NCI-H146 treated with DMSO at 0.1 percent for 48 hours (cell line): ENCODE measurements around the gene MELTF.

Experiments
- DNase-seq: peaks from one replicate; lab custom pipeline; 2025; ENCODE audit not compliant: unreplicated experiment; lab: John Stamatoyannopoulos, UW

MELTF gene

GRCh38 chr3:197010556-197011351 is 18.9 kb downstream of the MELTF start:
- no peak for DNase-seq

DNA sequence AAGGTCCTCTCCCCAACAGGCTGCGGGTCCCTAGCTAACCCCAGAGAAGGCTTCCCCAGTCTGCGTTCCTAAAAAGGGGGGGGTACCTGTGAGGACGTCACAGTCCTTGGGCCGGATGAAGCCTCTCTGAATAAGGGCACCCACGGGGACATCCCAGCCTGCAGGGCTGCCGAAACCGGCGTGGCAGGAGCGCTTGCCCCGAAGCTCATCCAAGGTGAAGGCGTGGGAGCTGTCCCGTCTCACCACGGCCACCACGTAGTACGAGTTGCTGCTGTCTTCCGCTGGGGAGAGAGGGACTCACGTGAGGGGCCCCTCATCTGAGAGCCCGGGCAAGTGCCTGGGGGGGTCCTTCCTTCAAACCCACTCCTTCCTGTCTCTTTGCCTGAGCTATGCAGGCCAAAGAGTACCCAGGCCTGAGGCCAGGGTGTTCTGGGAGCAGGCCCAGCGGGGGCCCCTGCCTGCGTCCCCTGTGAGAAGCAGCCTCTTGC is 20.0 kb downstream of the MELTF start:
- no peak for DNase-seq

- DNase-seq: no peak
Measured at GRCh38 chr3:197008436-197009209, 21.0 kb downstream of the MELTF start.

DNA sequence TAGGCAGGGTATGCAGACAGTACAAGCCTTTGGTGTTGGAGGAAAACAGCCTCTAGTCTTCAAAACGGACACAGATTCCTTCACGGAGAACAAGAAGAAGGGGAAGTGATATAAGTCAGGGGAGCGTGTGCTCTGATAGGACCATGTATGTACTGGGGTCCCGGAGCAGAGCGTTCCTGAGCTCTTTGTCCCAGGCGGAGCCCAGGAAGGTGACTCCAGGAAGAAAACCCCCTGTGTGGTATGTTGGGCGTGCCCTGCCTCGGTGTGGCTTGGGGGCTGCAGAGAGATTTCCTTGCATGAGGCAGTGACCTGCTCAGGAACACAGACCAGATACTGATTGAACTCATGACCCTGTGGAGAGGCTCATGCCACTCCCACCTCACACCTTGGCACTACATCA is 21.7 kb downstream of the MELTF start:
- DNase-seq: no peak

DNA sequence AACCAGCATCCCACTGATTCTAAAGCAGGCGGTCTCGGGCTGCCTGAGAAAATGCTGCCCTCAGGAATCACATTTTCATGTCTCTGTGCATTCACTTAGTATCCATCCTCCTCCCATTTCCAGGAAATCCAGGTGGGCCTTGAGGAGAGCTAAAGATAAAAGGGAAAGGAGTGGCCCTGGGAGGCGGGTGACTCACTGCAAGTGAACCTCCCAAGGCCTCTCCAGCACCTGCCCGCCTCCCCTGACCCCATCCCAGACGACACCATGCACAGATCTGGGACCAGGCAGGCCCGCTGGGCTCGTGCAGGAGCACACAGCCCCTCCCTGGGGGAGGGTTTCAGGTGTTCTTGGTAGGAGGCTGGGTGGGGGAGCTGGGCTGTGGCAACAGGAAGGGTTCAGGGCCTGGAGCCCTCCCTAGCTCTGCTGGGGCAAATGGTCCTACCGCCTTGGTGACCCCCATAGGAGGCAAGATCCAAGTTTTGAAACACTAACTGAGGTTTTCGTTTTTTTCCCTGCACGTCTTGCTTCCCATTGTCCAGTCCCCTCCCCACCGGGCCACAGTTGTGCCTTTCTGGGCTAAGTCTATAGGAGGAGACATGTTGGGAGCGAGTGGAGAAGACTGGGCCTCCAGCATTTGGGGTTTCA is 22.2 kb downstream of the MELTF start:
- no peak for DNase-seq

GRCh38 chr3:197006860-197007259 is 22.8 kb downstream of the MELTF start:
- DNase-seq: no peak

DNA sequence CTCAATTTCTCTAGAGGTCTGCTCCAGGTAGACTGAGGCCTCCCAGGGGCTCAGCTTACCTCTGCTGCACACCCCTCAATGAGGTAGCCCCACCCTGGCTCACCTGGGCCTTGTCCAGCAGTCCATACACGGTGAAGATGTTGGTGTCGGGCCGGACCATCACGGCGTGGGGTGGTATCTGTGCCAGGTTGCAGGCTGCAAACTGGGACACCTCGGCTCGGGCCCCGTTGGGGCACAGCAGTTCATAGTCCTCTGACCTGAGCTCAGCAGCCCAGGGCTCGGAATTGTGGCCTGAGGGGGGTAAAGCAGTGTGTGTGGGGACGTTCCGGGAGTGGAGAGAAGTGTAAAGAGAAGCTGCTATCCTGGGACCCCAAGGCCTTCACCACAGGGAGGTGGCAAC is 23.2 kb downstream of the MELTF start:
- DNase-seq: no peak

DNA sequence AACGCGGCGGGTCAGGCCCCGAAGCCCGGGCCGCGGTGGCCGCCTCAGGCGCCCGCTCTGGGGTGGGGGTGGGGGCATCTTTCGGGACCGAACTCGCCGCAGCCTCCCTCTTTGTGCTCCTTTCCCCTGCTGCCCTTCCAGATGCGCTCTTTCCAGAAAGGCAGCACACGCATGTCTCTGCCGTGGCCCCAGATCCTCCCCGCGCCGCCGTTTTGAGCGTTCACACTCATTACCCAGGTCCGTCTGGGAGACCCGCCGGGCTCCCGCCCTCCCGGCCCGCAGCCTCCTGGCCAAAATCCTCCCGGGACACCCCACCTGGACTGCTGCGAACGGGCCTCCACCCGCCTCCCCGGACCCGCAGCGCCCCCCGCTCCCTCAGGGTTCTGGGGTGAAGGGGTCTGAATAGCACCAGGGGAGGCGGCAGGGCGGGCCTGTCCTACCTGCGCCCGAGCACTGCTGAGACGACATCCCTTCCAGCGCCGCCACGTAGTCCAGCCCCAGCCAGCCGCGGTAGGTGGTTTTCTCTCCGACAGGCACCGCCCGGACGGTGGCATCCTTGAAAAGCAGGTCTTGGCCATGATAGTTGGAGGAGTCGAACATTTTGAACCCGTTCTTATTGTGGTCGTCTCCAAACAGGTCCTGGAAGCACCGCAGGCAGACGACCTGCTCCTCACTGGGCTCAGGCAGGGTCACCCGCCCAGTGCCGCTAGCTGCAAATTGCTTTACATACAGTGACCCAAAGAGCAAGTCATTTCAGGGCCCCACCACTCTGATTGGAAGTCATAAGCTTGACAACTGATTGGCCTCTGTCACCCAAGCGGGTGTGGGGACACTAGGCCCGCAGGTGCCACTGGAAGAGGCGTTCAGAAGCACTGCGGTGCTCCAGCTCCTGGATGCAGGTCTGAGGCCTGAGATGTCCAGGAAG is 25.9 kb downstream of the MELTF start:
- DNase-seq: peak; percentile 50

GRCh38 chr3:197002701-197003454 is 26.7 kb downstream of the MELTF start:
- peak; percentile 82 for DNase-seq

DNA sequence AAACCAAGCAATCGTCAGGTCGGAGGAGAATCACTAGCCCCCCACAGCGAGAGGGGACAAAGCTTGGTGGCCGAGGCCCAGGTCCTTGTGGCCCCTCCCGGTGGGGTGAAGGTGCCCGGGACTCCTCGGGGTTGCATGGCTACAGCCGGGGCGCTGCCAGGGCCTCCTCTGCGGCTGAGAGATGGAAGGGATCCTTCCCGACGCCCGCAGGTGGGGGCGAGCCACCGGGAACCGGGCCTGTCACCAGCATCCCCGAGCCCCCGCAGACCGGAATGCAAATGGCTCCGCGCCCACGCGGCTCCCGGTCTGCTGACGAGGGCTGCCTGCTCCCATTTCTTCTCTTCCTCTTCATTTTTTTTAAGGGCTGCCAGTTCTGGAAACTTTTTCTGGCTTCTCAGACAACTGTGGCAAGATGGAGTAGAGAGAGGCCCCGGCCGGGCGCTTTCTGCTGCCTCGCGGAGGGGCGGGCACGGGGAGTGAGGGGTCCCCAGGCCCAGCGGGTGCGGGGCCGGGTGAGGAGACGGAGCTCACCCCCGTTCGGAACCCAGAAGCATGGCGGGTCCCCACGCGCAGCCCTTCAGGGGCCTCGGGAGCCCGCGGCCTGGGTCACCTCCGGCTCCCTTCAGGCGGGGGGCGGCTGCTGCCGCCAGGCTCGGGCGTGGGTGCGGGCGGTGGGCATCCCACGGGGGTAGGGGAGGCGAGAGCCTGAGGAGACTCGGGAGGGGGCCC is 27.5 kb downstream of the MELTF start:
- no peak for DNase-seq

- no peak for DNase-seq
Measured at GRCh38 chr3:197001106-197001971, 28.3 kb downstream of the MELTF start.

GRCh38 chr3:197000211-197000610 is 29.4 kb downstream of the MELTF start:
- no peak for DNase-seq

GRCh38 chr3:196998966-196999760 is 30.5 kb downstream of the MELTF start:
- no peak for DNase-seq

DNA sequence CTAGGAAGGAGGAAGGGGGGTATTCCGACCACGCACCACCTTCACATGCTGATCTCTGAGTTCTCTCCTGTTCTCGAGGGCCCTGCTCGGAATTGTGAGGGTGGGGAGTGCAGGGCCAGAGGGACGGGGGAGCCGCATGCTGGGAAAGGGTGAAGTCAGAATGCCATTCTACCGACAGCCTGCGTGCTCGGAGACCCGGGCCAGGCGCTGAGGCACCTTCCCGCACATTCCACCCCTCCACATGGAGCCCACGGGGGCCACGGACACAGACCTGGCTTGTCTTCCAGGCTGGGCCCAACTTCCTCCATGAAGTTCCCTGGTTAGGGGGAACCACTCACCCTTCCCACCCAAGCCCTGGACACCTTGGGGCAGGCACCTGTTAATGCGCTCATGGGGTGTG is 32.3 kb downstream of the MELTF start:
- no peak for DNase-seq

GRCh38 chr3:196996454-196997265 is 33.0 kb downstream of the MELTF start:
- DNase-seq: no peak

- DNase-seq: no peak
Measured at GRCh38 chr3:196995646-196996355, 33.8 kb downstream of the MELTF start.
